C4-2B (cell line): Measurements from ENCODE around the gene OR10T2.
"Not testable (repeated sequence)": the region's sequence is repeated elsewhere in the genome, so short reads cannot be mapped to it uniquely, and the experiment has no call there.

Experiments
- H3K27ac ChIP-seq: fragments of 450-650 bp; 2 replicates; pipeline ENCODE4 v1.5.1; 2017
- ZFX ChIP-seq: fragments of 450-650 bp; IDR thresholded peaks from 2 replicates; pipeline ENCODE4 v1.6.1; 2017
- TF ChIP-seq, protein P1 (sequence below): fragments of 450-650 bp; conservative IDR thresholded peaks from 2 replicates; pipeline ENCODE4 v1.5.1; 2017; ENCODE audit warnings: mild to moderate bottlenecking

OR10T2 gene

GRCh38 chr1:158356616-158357015 is 42.6 kb downstream of the OR10T2 start:
- TF ChIP-seq, protein P1, sequence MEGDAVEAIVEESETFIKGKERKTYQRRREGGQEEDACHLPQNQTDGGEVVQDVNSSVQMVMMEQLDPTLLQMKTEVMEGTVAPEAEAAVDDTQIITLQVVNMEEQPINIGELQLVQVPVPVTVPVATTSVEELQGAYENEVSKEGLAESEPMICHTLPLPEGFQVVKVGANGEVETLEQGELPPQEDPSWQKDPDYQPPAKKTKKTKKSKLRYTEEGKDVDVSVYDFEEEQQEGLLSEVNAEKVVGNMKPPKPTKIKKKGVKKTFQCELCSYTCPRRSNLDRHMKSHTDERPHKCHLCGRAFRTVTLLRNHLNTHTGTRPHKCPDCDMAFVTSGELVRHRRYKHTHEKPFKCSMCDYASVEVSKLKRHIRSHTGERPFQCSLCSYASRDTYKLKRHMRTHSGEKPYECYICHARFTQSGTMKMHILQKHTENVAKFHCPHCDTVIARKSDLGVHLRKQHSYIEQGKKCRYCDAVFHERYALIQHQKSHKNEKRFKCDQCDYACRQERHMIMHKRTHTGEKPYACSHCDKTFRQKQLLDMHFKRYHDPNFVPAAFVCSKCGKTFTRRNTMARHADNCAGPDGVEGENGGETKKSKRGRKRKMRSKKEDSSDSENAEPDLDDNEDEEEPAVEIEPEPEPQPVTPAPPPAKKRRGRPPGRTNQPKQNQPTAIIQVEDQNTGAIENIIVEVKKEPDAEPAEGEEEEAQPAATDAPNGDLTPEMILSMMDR: no peak
- no peak for TF ChIP-seq ZFX
- H3K27ac ChIP-seq: no peak overlapping the region

GRCh38 chr1:158355773-158356285 is 43.4 kb downstream of the OR10T2 start:
- TF ChIP-seq, protein P1: no peak
- TF ChIP-seq ZFX: no peak
- no peak overlapping the region for H3K27ac ChIP-seq

GRCh38 chr1:158354255-158354654 is 45.0 kb downstream of the OR10T2 start:
- TF ChIP-seq, protein P1: no peak
- TF ChIP-seq ZFX: no peak
- no peak overlapping the region for H3K27ac ChIP-seq

DNA sequence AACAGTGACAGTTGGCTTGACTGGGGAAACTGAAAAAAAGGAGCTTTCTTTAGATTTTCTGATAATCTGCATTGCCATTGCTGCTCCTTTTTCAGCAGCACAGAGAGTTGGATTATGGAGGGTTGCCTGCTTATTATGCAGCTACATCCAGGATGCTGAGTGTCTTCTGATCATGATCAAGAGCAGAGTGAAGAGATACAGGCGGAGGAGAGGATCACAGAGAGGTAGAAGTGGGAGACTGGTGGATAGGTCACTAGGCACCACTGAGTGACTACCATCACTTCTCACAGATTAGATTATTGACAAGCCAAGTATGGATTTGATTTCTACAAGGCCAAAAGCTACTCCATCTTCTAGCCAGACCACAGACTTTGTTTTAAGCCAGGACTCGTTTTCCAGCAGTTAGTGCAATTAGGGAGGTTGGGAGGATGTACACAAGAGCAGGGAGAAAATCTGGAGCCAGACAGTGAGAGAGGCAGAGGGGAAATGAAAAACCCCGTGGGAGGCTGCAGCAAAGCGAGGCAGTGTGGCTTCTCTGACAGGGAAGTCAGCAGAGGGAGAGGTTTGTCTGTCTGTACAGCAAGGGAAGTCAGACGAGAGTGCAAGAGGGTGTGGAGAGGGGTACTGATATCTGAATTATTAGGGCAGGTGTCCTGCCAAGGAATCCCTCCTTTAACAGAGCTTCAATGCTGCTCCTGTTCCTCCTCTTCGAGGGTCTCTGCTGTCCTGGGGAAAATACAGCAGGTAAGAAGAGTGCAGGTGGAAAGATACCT is 45.8 kb downstream of the OR10T2 start, which contains the start of gene CD1E:
CD1E (plus strand) TSS at position 592 of the 773 bp plus-strand sequence; CDS start at position 687, 95 bp downstream.
- TF ChIP-seq, protein P1: no peak
- TF ChIP-seq ZFX: no peak
- H3K27ac ChIP-seq: no peak within 1 kb of the TSS

GRCh38 chr1:158348946-158349345 is 50.3 kb downstream of the OR10T2 start:
- not testable (repeated sequence) for H3K27ac ChIP-seq
